Activated naive CD8-positive, alpha-beta T cell treated with anti-CD3 and anti-CD28 coated beads, Interleukin-2, amount 10 ng/mL, durations not matched to agents 7 days and 5 days (primary cell): ENCODE data around the gene UTP20. TPM values are rescaled to one million over a fixed set of nuclear protein-coding genes. Genes with fewer than 3 reads are reported as not detected.
"Not testable (repeated sequence)": the region's sequence is repeated elsewhere in the genome, so short reads cannot be mapped to it uniquely, and the experiment has no call there.

Experiments used
- ATAC-seq: fragments of 150-1000 bp; cut with Tn5 transposase; one replicate; pipeline ENCODE4 v1.10.0; 2021; ENCODE audit warnings: low read depth, moderate library complexity
- POLR2A ChIA-PET: fragments of 350-600 bp; sonication (Branson Sonifier 250); formaldehyde crosslinking; loops from one replicate; lab custom pipeline; 2021; ENCODE audit warnings: antibody characterized with exemption; lab: Charles Lee
- DNase-seq: peaks from one replicate; pipeline ENCODE4 v3.0.0; 2021
- H3K27ac Mint-ChIP-seq: one replicate; pipeline ENCODE4 v1.8.0; 2022; ENCODE audit warnings: mild to moderate bottlenecking, mixed read lengths
- H3K27me3 Mint-ChIP-seq: one replicate; pipeline ENCODE4 v1.8.0; 2022; ENCODE audit warnings: mild to moderate bottlenecking, moderate library complexity, mixed read lengths
- H3K36me3 Mint-ChIP-seq: one replicate; pipeline ENCODE4 v1.8.0; 2021; ENCODE audit warnings: mild to moderate bottlenecking, mixed read lengths
- H3K4me1 Mint-ChIP-seq: one replicate; pipeline ENCODE4 v1.8.0; 2021; ENCODE audit warnings: mixed read lengths
- H3K4me3 Mint-ChIP-seq: one replicate; pipeline ENCODE4 v1.8.0; 2022; ENCODE audit warnings: mild to moderate bottlenecking, moderate library complexity, mixed read lengths
- H3K9me3 Mint-ChIP-seq: one replicate; pipeline ENCODE4 v1.8.0; 2021; ENCODE audit warnings: mixed read lengths
- total RNA-seq, 2 experiments: library from RNA; stranded (reverse); gene quantifications; one replicate each; pipeline ENCODE4 v1.2.3, GENCODE V29; 2021

The UTP20 gene
- total RNA-seq, 2 experiments from 2014 or later = 11.3 to 11.9 TPM

GRCh38 chr12:101415228-101415627 is 135.3 kb downstream of the UTP20 start:
- peaks cover 6% of the 10 kb centered on the region for H3K27me3 Mint-ChIP-seq
- ATAC-seq (no peak), DNase-seq (no peak)
- H3K9me3 Mint-ChIP-seq = no peaks in the 10 kb centered on the region
- H3K4me3 Mint-ChIP-seq = no peak overlapping the region
- no peaks in the 10 kb centered on the region for H3K36me3 Mint-ChIP-seq
- POLR2A ChIA-PET = interaction anchor here (0.6 kb wide), 1 partner anchor 591 kb away, joined by 3 read pairs; no protein-coding TSS in a partner anchor
- H3K4me1 Mint-ChIP-seq = no peaks in the 10 kb centered on the region
- H3K27ac Mint-ChIP-seq = no peak overlapping the region

DNA sequence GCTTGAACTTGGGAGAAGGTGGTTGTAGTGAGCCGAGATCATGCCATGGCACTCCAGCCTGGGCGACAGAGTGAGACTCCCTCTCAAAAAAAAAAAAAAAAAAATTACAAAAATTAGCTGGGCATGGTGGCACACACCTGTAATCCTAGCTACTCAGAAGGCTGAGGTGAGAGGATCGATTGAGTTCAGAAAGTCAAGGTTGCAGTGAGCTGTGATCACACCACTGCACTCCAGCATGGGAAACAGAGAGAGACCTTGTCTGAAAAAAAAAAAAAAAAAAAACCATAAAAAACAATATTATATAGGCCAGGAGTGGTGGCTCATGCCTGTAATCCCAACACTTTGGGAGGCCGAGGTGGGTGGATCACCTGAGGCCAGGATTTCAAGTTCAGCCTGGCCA is 142.2 kb downstream of the UTP20 start:
- H3K4me3 Mint-ChIP-seq, H3K27me3 Mint-ChIP-seq, H3K36me3 Mint-ChIP-seq, H3K9me3 Mint-ChIP-seq, ATAC-seq, H3K4me1 Mint-ChIP-seq, POLR2A ChIA-PET, DNase-seq, H3K27ac Mint-ChIP-seq: not testable (repeated sequence)

DNA sequence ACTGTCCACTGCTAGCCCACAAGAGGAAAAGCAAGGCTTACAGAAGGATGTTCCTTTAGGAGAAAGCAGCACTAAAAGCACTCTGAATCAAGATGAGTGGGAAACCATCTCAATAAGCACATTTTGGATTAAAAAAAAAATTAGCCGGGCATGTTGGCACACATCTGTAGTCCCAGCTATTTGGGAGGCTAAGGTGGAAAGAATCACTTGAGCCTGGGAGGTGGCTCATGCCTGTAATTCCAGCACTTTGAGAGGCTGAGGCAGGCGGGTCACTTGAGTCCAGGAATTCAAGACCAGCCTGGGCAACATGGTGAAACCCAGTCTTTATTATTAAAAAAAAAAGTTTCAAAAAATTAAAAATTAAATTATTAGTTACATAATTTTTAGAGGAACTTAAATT is 144.7 kb downstream of the UTP20 start:
- no peaks in the 10 kb centered on the region for H3K36me3 Mint-ChIP-seq
- no peak for DNase-seq
- no peaks in the 10 kb centered on the region for H3K4me1 Mint-ChIP-seq
- H3K27ac Mint-ChIP-seq = no peak overlapping the region
- H3K9me3 Mint-ChIP-seq = no peaks in the 10 kb centered on the region
- no peaks in the 10 kb centered on the region for H3K27me3 Mint-ChIP-seq
- H3K4me3 Mint-ChIP-seq = no peak overlapping the region
- POLR2A ChIA-PET = no interaction called here
- no peak for ATAC-seq

GRCh38 chr12:101430456-101430855 is 150.6 kb downstream of the UTP20 start:
- no peaks in the 10 kb centered on the region for H3K27me3 Mint-ChIP-seq
- no peak for DNase-seq
- H3K4me3 Mint-ChIP-seq = no peak overlapping the region
- H3K9me3 Mint-ChIP-seq = no peaks in the 10 kb centered on the region
- no peaks in the 10 kb centered on the region for H3K36me3 Mint-ChIP-seq
- ATAC-seq = no peak
- H3K27ac Mint-ChIP-seq = no peak overlapping the region
- POLR2A ChIA-PET = no interaction called here
- no peaks in the 10 kb centered on the region for H3K4me1 Mint-ChIP-seq

DNA sequence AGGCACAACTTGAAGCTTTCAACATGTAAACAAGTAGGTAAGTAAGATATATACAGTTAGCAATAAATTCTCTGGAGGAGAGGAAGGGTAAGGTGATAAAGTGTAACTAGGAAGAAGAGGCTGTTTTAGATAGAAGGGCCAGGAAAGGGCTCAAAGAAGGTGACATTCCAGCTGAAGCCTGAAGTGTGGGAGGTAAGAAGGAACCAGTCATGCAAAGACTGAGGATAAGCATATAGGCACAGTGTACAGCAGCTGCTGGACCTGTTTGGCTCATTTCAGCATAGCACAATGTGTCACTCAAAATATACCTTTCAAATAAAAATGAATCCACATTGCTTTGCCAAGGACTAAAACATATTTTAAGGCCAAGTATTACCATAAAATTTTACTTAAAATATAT is 156.2 kb downstream of the UTP20 start:
- DNase-seq (no peak), ATAC-seq (no peak)
- no peak overlapping the region for H3K27ac Mint-ChIP-seq
- no peaks in the 10 kb centered on the region for H3K9me3 Mint-ChIP-seq
- H3K4me1 Mint-ChIP-seq = no peaks in the 10 kb centered on the region
- no peaks in the 10 kb centered on the region for H3K36me3 Mint-ChIP-seq
- no peak overlapping the region for H3K4me3 Mint-ChIP-seq
- H3K27me3 Mint-ChIP-seq = peaks cover 15% of the 10 kb centered on the region
- POLR2A ChIA-PET = no interaction called here

Other genes starting within 250 kb of the UTP20 start
- not detected for gene SLC5A8, start 69.9 kb upstream of the UTP20 start, total RNA-seq
- 10 to 100 TPM; 41.8 to 42.1 TPM for gene ARL1, start 127.7 kb downstream of the UTP20 start, total RNA-seq
- not detected for gene SPIC, start 195.2 kb downstream of the UTP20 start, total RNA-seq